Activated CD4-positive, alpha-beta T cell treated with anti-CD3 and anti-CD28 coated beads, Interleukin-10, Interleukin-2, amounts not matched to agents 100 ng/mL and 50 ng/mL, durations not matched to agents 16 hours and 8 hours (primary cell): Measurements from ENCODE around the gene BBC3.

Experiments
- DNase-seq: peaks from one replicate; pipeline ENCODE4 v3.0.0-alpha.2; 2020

The BBC3 gene

GRCh38 chr19:47230054-47230920 lies 712 bp downstream of the BBC3 start:
- DNase-seq, result peak; percentile 78

GRCh38 chr19:47229676-47230053 lies 1.3 kb downstream of the BBC3 start:
- peak; percentile 19 for DNase-seq

- peak; percentile 23 for DNase-seq
Observed at GRCh38 chr19:47228937-47229675, 1.9 kb downstream of the BBC3 start.

GRCh38 chr19:47228168-47228936 lies 2.6 kb downstream of the BBC3 start:
- peak; percentile 35 for DNase-seq

GRCh38 chr19:47227352-47228167 lies 3.4 kb downstream of the BBC3 start:
- DNase-seq, result peak; percentile 73

- peak; percentile 84 for DNase-seq
Observed at GRCh38 chr19:47226426-47227351, 4.3 kb downstream of the BBC3 start.

- DNase-seq, result peak; percentile 88
Observed at GRCh38 chr19:47225746-47226425, 5.1 kb downstream of the BBC3 start.

- DNase-seq, result no peak
Observed at GRCh38 chr19:47221890-47222289, 9.1 kb downstream of the BBC3 start.

- no peak for DNase-seq
Observed at GRCh38 chr19:47221080-47221841, 9.7 kb downstream of the BBC3 start.

- DNase-seq, result no peak
Observed at GRCh38 chr19:47215581-47215980, 15.4 kb downstream of the BBC3 start.

GRCh38 chr19:47210689-47211316 lies 20.2 kb downstream of the BBC3 start:
- peak; percentile 84 for DNase-seq

GRCh38 chr19:47210180-47210490 lies 20.9 kb downstream of the BBC3 start:
- DNase-seq, result no peak

GRCh38 chr19:47209319-47210179 lies 21.4 kb downstream of the BBC3 start:
- no peak for DNase-seq

- DNase-seq, result no peak
Observed at GRCh38 chr19:47203254-47203653, 27.7 kb downstream of the BBC3 start.

- DNase-seq, result no peak
Observed at GRCh38 chr19:47200530-47200929, 30.5 kb downstream of the BBC3 start.

GRCh38 chr19:47197141-47197540 lies 33.9 kb downstream of the BBC3 start:
- no peak for DNase-seq

- DNase-seq, result no peak
Observed at GRCh38 chr19:47195434-47195833, 35.6 kb downstream of the BBC3 start.

GRCh38 chr19:47190167-47190727 lies 40.8 kb downstream of the BBC3 start:
- peak; percentile 81 for DNase-seq
